Measurements from ENCODE around the gene LRP1. TPM values are rescaled to one million over a fixed set of nuclear protein-coding genes. Genes with fewer than 3 reads are reported as not detected.
A peak's percentile ranks its signal among the peaks of the same experiment; 100 is the strongest.

Gene LRP1
- total RNA-seq, 1 experiment from 2014 or later, result 12.4 TPM

- Mint-ChIP-seq H3K27ac (ENCODE audit: unreplicated experiment) (no peak overlapping the region), H3K4me1 (ENCODE audit: low read depth, unreplicated experiment) (no peaks in the 10 kb centered on the region), H3K4me3 (ENCODE audit: low read depth, unreplicated experiment) (no peak overlapping the region), H3K27me3 (ENCODE audit: unreplicated experiment) (no peaks in the 10 kb centered on the region), H3K9me3 (ENCODE audit: low read depth, unreplicated experiment) (no peaks in the 10 kb centered on the region), H3K36me3 (ENCODE audit: insufficient read depth, unreplicated experiment) (peaks cover 4% of the 10 kb centered on the region)
- CTCF ChIA-PET, result interaction anchor here (3.9 to 6.0 kb wide), 2 partner anchors 54 to 58 kb away, joined by 24 to 39 read pairs; partner anchors contain the start of gene LRP1
- TF ChIP-seq CTCF (IDR thresholded peaks at IDR 0.05; ENCODE audit: unreplicated experiment), result no peak
- DNase-seq, result no peak
- intact Hi-C loops (cut with micrococcal nuclease; ENCODE audit: unreplicated experiment), result loop anchor here (2.0 to 5.0 kb wide), 2 partner anchors 114 to 173 kb away; no protein-coding TSS in a partner anchor
- no TSS peak for BruUV-seq (replicated peaks)
Measured at GRCh38 chr12:57181561-57182155, 53.4 kb downstream of the LRP1 start.

GRCh38 chr12:57182918-57183575 lies 54.8 kb downstream of the LRP1 start:
- intact Hi-C loops (cut with micrococcal nuclease; ENCODE audit: unreplicated experiment), result loop anchor here (1.0 to 5.0 kb wide), 3 partner anchors 59 to 174 kb away; no protein-coding TSS in a partner anchor
- Mint-ChIP-seq H3K27ac (ENCODE audit: unreplicated experiment) (no peak overlapping the region), H3K27me3 (ENCODE audit: unreplicated experiment) (peaks cover 9% of the 10 kb centered on the region), H3K4me1 (ENCODE audit: low read depth, unreplicated experiment) (no peaks in the 10 kb centered on the region), H3K9me3 (ENCODE audit: low read depth, unreplicated experiment) (no peaks in the 10 kb centered on the region), H3K4me3 (ENCODE audit: low read depth, unreplicated experiment) (no peak overlapping the region), H3K36me3 (ENCODE audit: insufficient read depth, unreplicated experiment) (peaks cover 4% of the 10 kb centered on the region)
- peak; percentile 93 for DNase-seq
- CTCF ChIA-PET, result interaction anchor here (0.5 to 6.0 kb wide), 9 partner anchors 9 to 114 kb away, joined by 3 to 39 read pairs (median 8); partner anchors contain the start of genes LRP1 and NAB2
- BruUV-seq (replicated peaks), result no TSS peak
- peak; percentile 83 for TF ChIP-seq CTCF (IDR thresholded peaks at IDR 0.05; ENCODE audit: unreplicated experiment)

GRCh38 chr12:57183939-57184725 lies 55.8 kb downstream of the LRP1 start:
- CTCF ChIA-PET, result interaction anchor here (0.6 to 6.0 kb wide), 6 partner anchors 9 to 954 kb away, joined by 3 to 39 read pairs (median 10); partner anchors contain the start of gene LRP1
- DNase-seq, result no peak
- peaks cover 9% of the 10 kb centered on the region for H3K27me3 Mint-ChIP-seq (ENCODE audit: unreplicated experiment)
- no TSS peak for BruUV-seq (replicated peaks)
- no peaks in the 10 kb centered on the region for H3K4me1 Mint-ChIP-seq (ENCODE audit: low read depth, unreplicated experiment)
- no peak for TF ChIP-seq CTCF (IDR thresholded peaks at IDR 0.05; ENCODE audit: unreplicated experiment)
- peaks cover 4% of the 10 kb centered on the region for H3K36me3 Mint-ChIP-seq (ENCODE audit: insufficient read depth, unreplicated experiment)
- intact Hi-C loops (cut with micrococcal nuclease; ENCODE audit: unreplicated experiment), result loop anchor here (1.0 to 5.0 kb wide), 3 partner anchors 60 to 175 kb away; no protein-coding TSS in a partner anchor
- no peak overlapping the region for H3K4me3 Mint-ChIP-seq (ENCODE audit: low read depth, unreplicated experiment)
- no peak overlapping the region for H3K27ac Mint-ChIP-seq (ENCODE audit: unreplicated experiment)
- H3K9me3 Mint-ChIP-seq (ENCODE audit: low read depth, unreplicated experiment), result no peaks in the 10 kb centered on the region

DNA sequence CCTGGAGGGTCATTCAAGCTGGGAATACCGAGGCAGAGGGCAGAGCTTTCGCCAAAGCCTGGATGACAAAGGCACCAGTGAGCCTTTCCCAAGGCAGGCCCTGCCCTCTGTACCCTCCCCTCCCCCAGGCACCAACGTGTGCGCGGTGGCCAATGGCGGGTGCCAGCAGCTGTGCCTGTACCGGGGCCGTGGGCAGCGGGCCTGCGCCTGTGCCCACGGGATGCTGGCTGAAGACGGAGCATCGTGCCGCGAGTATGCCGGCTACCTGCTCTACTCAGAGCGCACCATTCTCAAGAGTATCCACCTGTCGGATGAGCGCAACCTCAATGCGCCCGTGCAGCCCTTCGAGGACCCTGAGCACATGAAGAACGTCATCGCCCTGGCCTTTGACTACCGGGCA lies 57.1 kb downstream of the LRP1 start:
- CTCF ChIA-PET, result interaction anchor here (1.0 to 6.0 kb wide), 5 partner anchors 9 to 61 kb away, joined by 3 to 39 read pairs (median 3); partner anchors contain the start of gene LRP1
- no peak overlapping the region for H3K4me3 Mint-ChIP-seq (ENCODE audit: low read depth, unreplicated experiment)
- H3K36me3 Mint-ChIP-seq (ENCODE audit: insufficient read depth, unreplicated experiment), result peaks cover 4% of the 10 kb centered on the region
- no peaks in the 10 kb centered on the region for H3K4me1 Mint-ChIP-seq (ENCODE audit: low read depth, unreplicated experiment)
- no peaks in the 10 kb centered on the region for H3K9me3 Mint-ChIP-seq (ENCODE audit: low read depth, unreplicated experiment)
- intact Hi-C loops (cut with micrococcal nuclease; ENCODE audit: unreplicated experiment), result no loop called here
- peaks cover 9% of the 10 kb centered on the region for H3K27me3 Mint-ChIP-seq (ENCODE audit: unreplicated experiment)
- no peak overlapping the region for H3K27ac Mint-ChIP-seq (ENCODE audit: unreplicated experiment)
- TF ChIP-seq CTCF (IDR thresholded peaks at IDR 0.05; ENCODE audit: unreplicated experiment), result no peak
- DNase-seq, result no peak
- BruUV-seq (replicated peaks), result no TSS peak

Data from Calu3 (cell line).